PC-3 (cell line): Measurements from ENCODE around the gene RNMT.

ENCODE experiments used
- CTCF ChIP-seq: fragments of 300-600 bp; sonication (generic); conservative IDR thresholded peaks from 2 replicates; pipeline ENCODE4 v1.5.1; 2017; ENCODE audit warnings: antibody characterized with exemption, low read depth, mild to moderate bottlenecking, low read length
- EZH2 ChIP-seq: fragments of 300-600 bp; sonication (generic); IDR thresholded peaks from one replicate; pipeline ENCODE4 v1.6.1; 2017; ENCODE audit warnings: antibody characterized with exemption, mild to moderate bottlenecking, low read length; ENCODE audit not compliant: unreplicated experiment
- EZH2phosphoT487 ChIP-seq: fragments of 300-600 bp; sonication (generic); IDR thresholded peaks from 2 replicates; pipeline ENCODE4 v1.6.1; 2018; ENCODE audit warnings: mild to moderate bottlenecking, antibody characterized with exemption, low read length, borderline replicate concordance

GRCh38 chr18:13811993-13812392, 85.5 kb downstream of the RNMT start:
- TF ChIP-seq CTCF = peak; percentile 55
- no peak for TF ChIP-seq EZH2
- no peak for TF ChIP-seq EZH2phosphoT487
